Endothelial cell of umbilical vein (primary cell): ENCODE results near the gene SYNGAP1. TPM values are rescaled to one million over a fixed set of nuclear protein-coding genes. Genes with fewer than 3 reads are reported as not detected.

Experiments
- BruUV-seq: library from RNA; stranded (reverse); fragments of 400-500 nt; replicated peaks from 2 replicates; lab custom pipeline; 2021; lab: Mats Ljungman, UMichigan
- CTCF ChIA-PET: fragments of 300-600, 350-600 bp; sonication (Branson Sonifier 250); formaldehyde crosslinking; loops from one replicate; lab custom pipeline; 2021; ENCODE audit warnings: antibody characterized with exemption, inconsistent platforms; lab: Charles Lee
- POLR2A ChIA-PET: fragments of 300-600, 350-600 bp; sonication (Branson Sonifier 250); formaldehyde crosslinking; loops from one replicate; lab custom pipeline; 2021; ENCODE audit warnings: antibody characterized with exemption, inconsistent platforms; lab: Charles Lee
- DNase-seq: peaks from one replicate; pipeline ENCODE4 v3.0.0-alpha.2; 2011; ENCODE audit warnings: low read depth, low spot score
- FAIRE-seq: peaks from 2 replicates; lab custom pipeline; 2011; peaks lifted over from hg19 to GRCh38; lab: Jason Lieb, UNC
- H2AFZ ChIP-seq: 2 replicates; pipeline ENCODE4 v1.6.0; 2012; ENCODE audit warnings: low read depth, low read length, control low read depth, inconsistent platforms
- H3K27ac ChIP-seq: 2 replicates; pipeline ENCODE4 v1.5.1; 2011; ENCODE audit warnings: low read depth, mild to moderate bottlenecking, control low read depth, low read length, moderate library complexity; ENCODE audit not compliant: insufficient read depth
- H3K27me3 ChIP-seq, 2 experiments: 2 replicates each; pipeline versions ENCODE4 v1.6.0 to v1.6.1; 2011; ENCODE audit warnings: low read length in 2 of 2, mixed read lengths in 1 of 2; ENCODE audit not compliant: control insufficient read depth in 2 of 2, insufficient read depth in 2 of 2
- H3K36me3 ChIP-seq, 2 experiments: 2 replicates in 1 of 2; 3 replicates in 1 of 2; pipeline ENCODE4 v1.5.1; 2011; ENCODE audit warnings: low read length in 2 of 2, mild to moderate bottlenecking in 1 of 2, moderate library complexity in 1 of 2; ENCODE audit not compliant: control insufficient read depth in 2 of 2, insufficient read depth in 2 of 2; ENCODE audit errors: extremely low read depth in 1 of 2
- H3K4me1 ChIP-seq: 3 replicates; pipeline ENCODE4 v1.5.1; 2011; ENCODE audit warnings: mild to moderate bottlenecking, low read length; ENCODE audit not compliant: control insufficient read depth, insufficient read depth; ENCODE audit errors: extremely low read depth
- H3K4me2 ChIP-seq: 2 replicates; pipeline ENCODE4 v1.6.1; 2011; ENCODE audit warnings: low read length, control low read depth, mixed read lengths; ENCODE audit not compliant: insufficient read depth
- H3K4me3 ChIP-seq, 3 experiments: fragments of 200-600 bp in 1 of 3; sonication (generic), shearing (Covaris generic) in 1 of 3; replicated peaks in 1 of 3; 2 replicates each; pipeline ENCODE4 v1.5.1; 2011 to 2016; ENCODE audit warnings: control low read depth in 3 of 3, low read length in 3 of 3, mild to moderate bottlenecking in 2 of 3, inconsistent platforms in 1 of 3, low read depth in 1 of 3, moderate library complexity in 1 of 3; ENCODE audit not compliant: insufficient read depth in 1 of 3
- H3K79me2 ChIP-seq: 2 replicates; pipeline ENCODE4 v1.6.0; 2012; ENCODE audit warnings: low read length, inconsistent platforms; ENCODE audit not compliant: control insufficient read depth, insufficient read depth
- H3K9ac ChIP-seq: replicated peaks from 2 replicates; pipeline ENCODE3; 2011; ENCODE audit warnings: low read length, control low read depth; ENCODE audit not compliant: insufficient read depth; ENCODE audit errors: extremely low read depth
- H3K9me1 ChIP-seq: replicated peaks from 3 replicates; pipeline ENCODE4 v1.6.0; 2011; ENCODE audit warnings: mild to moderate bottlenecking, low read length; ENCODE audit not compliant: control insufficient read depth, insufficient read depth; ENCODE audit errors: extremely low read depth
- H3K9me3 ChIP-seq: replicated peaks from 2 replicates; pipeline ENCODE4 v1.5.1; 2012; ENCODE audit warnings: low read length, inconsistent platforms; ENCODE audit not compliant: control insufficient read depth, insufficient read depth
- H4K20me1 ChIP-seq: replicated peaks from 2 replicates; pipeline ENCODE3; 2011; ENCODE audit warnings: mild to moderate bottlenecking, low read length; ENCODE audit not compliant: control insufficient read depth, insufficient read depth; ENCODE audit errors: extremely low read depth
- EZH2 ChIP-seq: IDR thresholded peaks from 2 replicates; pipeline ENCODE4 v1.6.1; 2012; ENCODE audit warnings: borderline replicate concordance, low read depth, mild to moderate bottlenecking, moderate library complexity, low read length, inconsistent platforms; ENCODE audit not compliant: severe bottlenecking
- FOS ChIP-seq: IDR thresholded peaks from 2 replicates; pipeline ENCODE4 v1.6.1; 2011; ENCODE audit warnings: mild to moderate bottlenecking, low read length, moderate library complexity, borderline replicate concordance; ENCODE audit not compliant: insufficient read depth
- GATA2 ChIP-seq: IDR thresholded peaks from 2 replicates; pipeline ENCODE4 v1.7.0; 2011; ENCODE audit warnings: low read depth, mild to moderate bottlenecking, moderate library complexity, mixed read lengths, low read length; ENCODE audit not compliant: insufficient read length, insufficient read depth
- JUN ChIP-seq: IDR thresholded peaks from 2 replicates; pipeline ENCODE4 v1.6.1; 2011; ENCODE audit warnings: borderline replicate concordance, low read depth; ENCODE audit not compliant: insufficient read length, insufficient read depth
- MYC ChIP-seq: IDR thresholded peaks from one replicate; pipeline ENCODE4 v1.6.1; 2011; ENCODE audit warnings: mild to moderate bottlenecking, low read depth, low read length
- POLR2A ChIP-seq: IDR thresholded peaks from 2 replicates; pipeline ENCODE4 v1.6.1; 2012; ENCODE audit warnings: low read depth, mild to moderate bottlenecking, control low read depth, low read length
- POLR2AphosphoS5 ChIP-seq: IDR thresholded peaks from 2 replicates; pipeline ENCODE4 v1.6.1; 2012; ENCODE audit warnings: low read depth, mild to moderate bottlenecking, control low read depth, low read length, moderate library complexity; ENCODE audit not compliant: insufficient read depth
- dilution Hi-C: fragments of 300-500 bp; cut with MboI; formaldehyde crosslinking; loops from one replicate; pipeline ENCODE4 v1.15.0; 2019; ENCODE audit warnings: low sequenced_read_pairs; ENCODE audit not compliant: extremely low pct_ligation_motif_present
- intact Hi-C: fragments of 100-400 bp; cut with micrococcal nuclease; formaldehyde crosslinking; loops from one replicate; pipeline ENCODE4 v1.10.0; 2022
- polyA plus RNA-seq, 4 experiments: library from polyadenylated mRNA; depleted of rRNA in 3 of 4; stranded (reverse) in 3 of 4; unstranded in 1 of 4; fragments of >200 nt; gene quantifications; 2 replicates each; pipeline versions ENCODE4 v1.2.1 to v1.2.3, GENCODE V29; 2011 to 2012; ENCODE audit warnings: missing spikeins in 1 of 4
- total RNA-seq: library from RNA; stranded (reverse); gene quantifications from 2 replicates; pipeline ENCODE4 v1.2.3, GENCODE V29; 2021
- TF ChIP-seq, protein P1 (sequence below), 2 donors: IDR thresholded peaks; 1 replicate in 1 of 2; 2 replicates in 1 of 2; pipeline ENCODE4 v1.5.1; 2011; ENCODE audit warnings: low read length in 2 of 2, mild to moderate bottlenecking in 2 of 2, moderate library complexity in 2 of 2, control low read depth in 1 of 2, inconsistent platforms in 1 of 2, low read depth in 1 of 2; ENCODE audit not compliant: insufficient read depth in 1 of 2; ENCODE audit errors: extremely low read depth in 1 of 2
- TF ChIP-seq, protein P2 (sequence below): IDR thresholded peaks from 2 replicates; pipeline ENCODE4 v1.6.1; 2011; ENCODE audit not compliant: insufficient read depth, insufficient read length

SYNGAP1 gene
- total and polyA plus RNA-seq, 2 donors (not counting 3 experiments of a cell fraction or from before 2014, with no cell fraction given) = 7.3 to 15.1 TPM

DNA sequence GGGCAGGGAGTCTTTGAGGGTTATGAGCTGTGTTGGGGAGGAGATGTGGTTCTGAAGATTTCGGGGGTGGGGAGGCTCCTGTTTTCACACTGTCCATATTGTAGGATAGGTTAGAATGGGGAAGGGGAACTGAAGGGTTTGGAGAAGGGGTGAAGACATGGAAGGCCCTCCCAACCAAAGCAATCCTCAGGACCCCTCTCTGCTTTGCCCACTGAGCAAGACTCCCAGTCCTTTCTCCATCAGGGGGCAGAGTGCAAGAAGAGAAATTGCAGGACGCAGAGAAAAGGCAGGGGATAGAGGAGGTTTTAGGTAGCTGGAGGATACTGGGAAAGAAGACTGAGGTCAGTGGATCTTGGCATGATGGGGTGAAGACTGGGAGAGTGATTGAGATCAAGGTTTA is 3.9 kb downstream of the SYNGAP1 start:
- no peaks in the 10 kb centered on the region for H3K79me2 ChIP-seq
- intact Hi-C loops = no loop called here

More for the DNA sequence above, 3.9 kb downstream of the SYNGAP1 start:
- H3K4me3 ChIP-seq = no peak overlapping the region
- POLR2A ChIA-PET = no interaction called here
- no peak overlapping the region for H2AFZ ChIP-seq
- H3K9me1 ChIP-seq = no peaks in the 10 kb centered on the region
- no peak overlapping the region for H3K9ac ChIP-seq
- no peak for FAIRE-seq
- dilution Hi-C loops = no loop called here
- no peak for TF ChIP-seq GATA2
- TF ChIP-seq POLR2AphosphoS5 = no peak
- no peak for TF ChIP-seq FOS
- TF ChIP-seq, protein P1, sequence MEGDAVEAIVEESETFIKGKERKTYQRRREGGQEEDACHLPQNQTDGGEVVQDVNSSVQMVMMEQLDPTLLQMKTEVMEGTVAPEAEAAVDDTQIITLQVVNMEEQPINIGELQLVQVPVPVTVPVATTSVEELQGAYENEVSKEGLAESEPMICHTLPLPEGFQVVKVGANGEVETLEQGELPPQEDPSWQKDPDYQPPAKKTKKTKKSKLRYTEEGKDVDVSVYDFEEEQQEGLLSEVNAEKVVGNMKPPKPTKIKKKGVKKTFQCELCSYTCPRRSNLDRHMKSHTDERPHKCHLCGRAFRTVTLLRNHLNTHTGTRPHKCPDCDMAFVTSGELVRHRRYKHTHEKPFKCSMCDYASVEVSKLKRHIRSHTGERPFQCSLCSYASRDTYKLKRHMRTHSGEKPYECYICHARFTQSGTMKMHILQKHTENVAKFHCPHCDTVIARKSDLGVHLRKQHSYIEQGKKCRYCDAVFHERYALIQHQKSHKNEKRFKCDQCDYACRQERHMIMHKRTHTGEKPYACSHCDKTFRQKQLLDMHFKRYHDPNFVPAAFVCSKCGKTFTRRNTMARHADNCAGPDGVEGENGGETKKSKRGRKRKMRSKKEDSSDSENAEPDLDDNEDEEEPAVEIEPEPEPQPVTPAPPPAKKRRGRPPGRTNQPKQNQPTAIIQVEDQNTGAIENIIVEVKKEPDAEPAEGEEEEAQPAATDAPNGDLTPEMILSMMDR (IDR thresholded peaks at IDR 0.05; ENCODE audit: extremely low read depth in 1 of 2, insufficient read depth in 1 of 2, low read depth in 1 of 2, low read length in 2 of 2) = no peak
- TF ChIP-seq JUN = no peak
- no peak for TF ChIP-seq POLR2A
- TF ChIP-seq, protein P2, sequence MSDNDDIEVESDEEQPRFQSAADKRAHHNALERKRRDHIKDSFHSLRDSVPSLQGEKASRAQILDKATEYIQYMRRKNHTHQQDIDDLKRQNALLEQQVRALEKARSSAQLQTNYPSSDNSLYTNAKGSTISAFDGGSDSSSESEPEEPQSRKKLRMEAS = no peak
- TF ChIP-seq MYC = no peak
- TF ChIP-seq EZH2 = no peak
- no peak for DNase-seq
- H3K36me3 ChIP-seq = no peaks in the 10 kb centered on the region
- no peaks in the 10 kb centered on the region for H4K20me1 ChIP-seq
- H3K4me1 ChIP-seq = peaks cover 17% of the 10 kb centered on the region
- no TSS peak for BruUV-seq
- peaks cover 16% of the 10 kb centered on the region in 2 experiments for H3K27me3 ChIP-seq
- H3K4me2 ChIP-seq = no peak overlapping the region
- CTCF ChIA-PET = no interaction called here
- no peak overlapping the region for H3K27ac ChIP-seq
- H3K9me3 ChIP-seq = no peaks in the 10 kb centered on the region
